Neural cell (in vitro differentiated cells): ENCODE results near the gene PPP2R5D. TPM values are rescaled to one million over a fixed set of nuclear protein-coding genes. Genes with fewer than 3 reads are reported as not detected.

Experiments
- H2AFZ ChIP-seq: fragments of 200-600, 300-800 bp; sonication (generic), shearing (Covaris generic); 2 replicates; pipeline ENCODE4 v1.6.0; 2014; ENCODE audit warnings: low read depth, mild to moderate bottlenecking, antibody characterized with exemption, low read length, moderate library complexity
- H3F3A ChIP-seq: fragments of 200-600 bp; shearing (Covaris generic); 2 replicates; pipeline ENCODE4 v1.6.1; 2016; ENCODE audit warnings: mild to moderate bottlenecking, moderate library complexity, mixed read lengths, antibody characterized with exemption, low read length; ENCODE audit not compliant: insufficient read depth, poor library complexity, severe bottlenecking
- H3K27ac ChIP-seq: fragments of 200-600, 300-800 bp; sonication (generic), shearing (Covaris generic); 2 replicates; pipeline ENCODE4 v1.5.1; 2014; ENCODE audit warnings: mild to moderate bottlenecking, low read length, moderate library complexity
- H3K27me3 ChIP-seq: fragments of 300-800, 200-600 bp; sonication (generic), shearing (Covaris generic); 2 replicates; pipeline ENCODE4 v1.6.0; 2014; ENCODE audit warnings: mild to moderate bottlenecking, low read depth, low read length, moderate library complexity; ENCODE audit not compliant: insufficient read depth
- H3K36me3 ChIP-seq: fragments of 300-800, 200-600 bp; sonication (generic), shearing (Covaris generic); 2 replicates; pipeline ENCODE4 v1.5.1; 2014; ENCODE audit warnings: mild to moderate bottlenecking, antibody characterized with exemption, low read length, moderate library complexity; ENCODE audit not compliant: insufficient read depth
- H3K4me2 ChIP-seq: fragments of 300-800, 200-600 bp; sonication (generic), shearing (Covaris generic); 2 replicates; pipeline ENCODE4 v1.6.0; 2014; ENCODE audit warnings: mild to moderate bottlenecking, low read length
- H3K4me3 ChIP-seq: fragments of 300-800, 200-600 bp; sonication (generic), shearing (Covaris generic); 2 replicates; pipeline ENCODE4 v1.5.1; 2014; ENCODE audit warnings: mild to moderate bottlenecking, low read length, moderate library complexity
- H3K79me2 ChIP-seq: fragments of 200-600 bp; shearing (Covaris generic); replicated peaks from 2 replicates; pipeline ENCODE4 v1.6.0; 2014; ENCODE audit warnings: mild to moderate bottlenecking, low read length, moderate library complexity; ENCODE audit not compliant: insufficient read depth
- H3K9ac ChIP-seq: fragments of 300-800, 200-600 bp; sonication (generic), shearing (Covaris generic); 2 replicates; pipeline ENCODE4 v1.6.1; 2016; ENCODE audit warnings: mild to moderate bottlenecking, low read length, mixed read lengths
- H3K9me2 ChIP-seq: fragments of 200-600 bp; shearing (Covaris generic); 2 replicates; pipeline ENCODE4 v1.6.1; 2016; ENCODE audit warnings: mild to moderate bottlenecking, low read length, mixed read lengths; ENCODE audit not compliant: insufficient read depth
- H3K9me3 ChIP-seq: fragments of 200-600, 300-800 bp; sonication (generic), shearing (Covaris generic); 2 replicates; pipeline ENCODE4 v1.6.1; 2016; ENCODE audit warnings: mild to moderate bottlenecking, mixed run types, low read length, moderate library complexity, mixed read lengths
- H4K20me1 ChIP-seq: fragments of 200-600 bp; shearing (Covaris generic); 2 replicates; pipeline ENCODE4 v1.6.1; 2016; ENCODE audit warnings: mild to moderate bottlenecking, mixed run types; ENCODE audit not compliant: insufficient read depth
- CTCF ChIP-seq: fragments of 450-650 bp; IDR thresholded peaks from 2 replicates; pipeline ENCODE4 v1.5.1; 2014; ENCODE audit warnings: antibody characterized with exemption, mild to moderate bottlenecking, moderate library complexity; ENCODE audit not compliant: poor library complexity, severe bottlenecking
- EP300 ChIP-seq: fragments of 450-650 bp; conservative IDR thresholded peaks from 2 replicates; pipeline ENCODE4 v1.6.1; 2014; ENCODE audit warnings: antibody characterized with exemption, mild to moderate bottlenecking, moderate library complexity; ENCODE audit not compliant: poor library complexity, severe bottlenecking
- EZH2 ChIP-seq: fragments of 200-600, 300-800 bp; shearing (Covaris generic), sonication (generic); IDR thresholded peaks from 2 replicates; pipeline ENCODE4 v1.6.1; 2014; ENCODE audit warnings: antibody characterized with exemption, low read length, borderline replicate concordance, mild to moderate bottlenecking; ENCODE audit not compliant: insufficient read depth, poor library complexity, severe bottlenecking
- MXI1 ChIP-seq: fragments of 450-650 bp; conservative IDR thresholded peaks from 2 replicates; pipeline ENCODE4 v1.6.1; 2014; ENCODE audit warnings: antibody characterized with exemption, mild to moderate bottlenecking; ENCODE audit not compliant: poor library complexity, severe bottlenecking
- POLR2AphosphoS5 ChIP-seq: IDR thresholded peaks from 2 replicates; pipeline ENCODE4 v1.6.1; 2012
- RAD21 ChIP-seq: fragments of 450-650 bp; conservative IDR thresholded peaks from 2 replicates; pipeline ENCODE4 v1.6.1; 2014; ENCODE audit warnings: antibody characterized with exemption, mild to moderate bottlenecking, moderate library complexity
- SMC3 ChIP-seq: fragments of 450-650 bp; conservative IDR thresholded peaks from 2 replicates; pipeline ENCODE4 v1.6.1; 2014; ENCODE audit warnings: antibody characterized with exemption, mild to moderate bottlenecking, moderate library complexity; ENCODE audit not compliant: poor library complexity
- TAF1 ChIP-seq: IDR thresholded peaks from 2 replicates; pipeline ENCODE4 v1.6.1; 2012; ENCODE audit warnings: low read depth
- polyA plus RNA-seq: library from polyadenylated mRNA; depleted of rRNA; stranded (reverse); fragments of >200 nt; gene quantifications from 2 replicates; pipeline ENCODE4 v1.2.3, GENCODE V29; 2014
- TF ChIP-seq, protein P1 (sequence below): IDR thresholded peaks from 2 replicates; pipeline ENCODE4 v1.6.1; 2012; ENCODE audit warnings: borderline replicate concordance

The PPP2R5D gene
- polyA plus RNA-seq, 1 donor from 2014 or later, result 41.1 TPM

GRCh38 chr6:43021270-43022047 is 37.1 kb downstream of the PPP2R5D start, which contains the start of gene RRP36:
TSS of gene RRP36 (plus strand) at chr6:43021623. CDS start at chr6:43021655, 32 bp downstream.
- Histone ChIP-seq H3K4me3 (peak within 1 kb of the TSS; percentile 86), H4K20me1 (no peaks in the 10 kb centered on the region), H3K27ac (peak within 1 kb of the TSS; percentile 84), H2AFZ (peak within 1 kb of the TSS; percentile 45), H3K9me2 (no peaks in the 10 kb centered on the region), H3K79me2 (peaks cover 11% of the 10 kb centered on the region), H3K36me3 (no peaks in the 10 kb centered on the region), H3K27me3 (no peaks in the 10 kb centered on the region), H3F3A (no peaks in the 10 kb centered on the region), H3K9ac (peak within 1 kb of the TSS; percentile 89), H3K4me2 (peak within 1 kb of the TSS; percentile 80), H3K9me3 (no peaks in the 10 kb centered on the region)
- TF ChIP-seq TAF1 (peak; percentile 35), SMC3 (no peak), MXI1 (peak; percentile 77), EZH2 (no peak), POLR2AphosphoS5 (peak; percentile 77), RAD21 (no peak), CTCF (no peak), EP300 (no peak)
- TF ChIP-seq, protein P1, sequence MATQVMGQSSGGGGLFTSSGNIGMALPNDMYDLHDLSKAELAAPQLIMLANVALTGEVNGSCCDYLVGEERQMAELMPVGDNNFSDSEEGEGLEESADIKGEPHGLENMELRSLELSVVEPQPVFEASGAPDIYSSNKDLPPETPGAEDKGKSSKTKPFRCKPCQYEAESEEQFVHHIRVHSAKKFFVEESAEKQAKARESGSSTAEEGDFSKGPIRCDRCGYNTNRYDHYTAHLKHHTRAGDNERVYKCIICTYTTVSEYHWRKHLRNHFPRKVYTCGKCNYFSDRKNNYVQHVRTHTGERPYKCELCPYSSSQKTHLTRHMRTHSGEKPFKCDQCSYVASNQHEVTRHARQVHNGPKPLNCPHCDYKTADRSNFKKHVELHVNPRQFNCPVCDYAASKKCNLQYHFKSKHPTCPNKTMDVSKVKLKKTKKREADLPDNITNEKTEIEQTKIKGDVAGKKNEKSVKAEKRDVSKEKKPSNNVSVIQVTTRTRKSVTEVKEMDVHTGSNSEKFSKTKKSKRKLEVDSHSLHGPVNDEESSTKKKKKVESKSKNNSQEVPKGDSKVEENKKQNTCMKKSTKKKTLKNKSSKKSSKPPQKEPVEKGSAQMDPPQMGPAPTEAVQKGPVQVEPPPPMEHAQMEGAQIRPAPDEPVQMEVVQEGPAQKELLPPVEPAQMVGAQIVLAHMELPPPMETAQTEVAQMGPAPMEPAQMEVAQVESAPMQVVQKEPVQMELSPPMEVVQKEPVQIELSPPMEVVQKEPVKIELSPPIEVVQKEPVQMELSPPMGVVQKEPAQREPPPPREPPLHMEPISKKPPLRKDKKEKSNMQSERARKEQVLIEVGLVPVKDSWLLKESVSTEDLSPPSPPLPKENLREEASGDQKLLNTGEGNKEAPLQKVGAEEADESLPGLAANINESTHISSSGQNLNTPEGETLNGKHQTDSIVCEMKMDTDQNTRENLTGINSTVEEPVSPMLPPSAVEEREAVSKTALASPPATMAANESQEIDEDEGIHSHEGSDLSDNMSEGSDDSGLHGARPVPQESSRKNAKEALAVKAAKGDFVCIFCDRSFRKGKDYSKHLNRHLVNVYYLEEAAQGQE, result no peak

GRCh38 chr6:43024436-43024835 is 40.1 kb downstream of the PPP2R5D start:
- H3K79me2 ChIP-seq, result peaks cover 9% of the 10 kb centered on the region
- no peaks in the 10 kb centered on the region for H4K20me1 ChIP-seq
- H3K27ac ChIP-seq, result no peak overlapping the region
- no peaks in the 10 kb centered on the region for H3K9me3 ChIP-seq
- no peaks in the 10 kb centered on the region for H3K36me3 ChIP-seq
- TF ChIP-seq RAD21, result no peak
- TF ChIP-seq, protein P1, result no peak
- no peak for TF ChIP-seq TAF1
- no peak for TF ChIP-seq POLR2AphosphoS5
- TF ChIP-seq CTCF, result no peak
- no peak for TF ChIP-seq SMC3
- no peak for TF ChIP-seq EZH2
- no peak for TF ChIP-seq EP300
- no peaks in the 10 kb centered on the region for H3K27me3 ChIP-seq
- no peak overlapping the region for H3K4me3 ChIP-seq
- H2AFZ ChIP-seq, result no peak overlapping the region
- H3F3A ChIP-seq, result no peaks in the 10 kb centered on the region
- H3K9me2 ChIP-seq, result no peaks in the 10 kb centered on the region
- H3K4me2 ChIP-seq, result no peak overlapping the region
- no peak overlapping the region for H3K9ac ChIP-seq
